A673 (cell line): ENCODE results near the gene FGFR2. TPM values are rescaled to one million over a fixed set of nuclear protein-coding genes. Genes with fewer than 3 reads are reported as not detected.

Experiments used
- BruUV-seq: library from RNA; stranded (reverse); fragments of 400-500 nt; replicated peaks from 2 replicates; lab custom pipeline; 2021; lab: Mats Ljungman, UMichigan
- CTCF ChIA-PET: fragments of 300-600 bp; sonication (Branson Sonifier 250); formaldehyde crosslinking; loops from one replicate; lab custom pipeline; 2022; ENCODE audit warnings: antibody characterized with exemption; lab: Charles Lee
- POLR2A ChIA-PET: fragments of 300-600 bp; sonication (Branson Sonifier 250); formaldehyde crosslinking; loops from one replicate; lab custom pipeline; 2022; ENCODE audit warnings: antibody characterized with exemption; ENCODE audit not compliant: low non-redundant PET; lab: Charles Lee
- DNase-seq: peaks from one replicate; pipeline ENCODE4 v3.0.0-alpha.2; 2015; ENCODE audit warnings: low spot score
- H3K27ac ChIP-seq: fragments of 200-600 bp; sonication (generic); 2 replicates; pipeline ENCODE4 v1.5.1; 2016; ENCODE audit warnings: mixed run types, low read depth, mild to moderate bottlenecking, mixed read lengths, antibody characterized with exemption, low read length; ENCODE audit not compliant: poor library complexity, severe bottlenecking
- H3K27me3 ChIP-seq: fragments of 200-600 bp; sonication (generic); replicated peaks from 2 replicates; pipeline ENCODE4 v1.6.1; 2017; ENCODE audit warnings: mixed run types, low read depth, mild to moderate bottlenecking, mixed read lengths, antibody characterized with exemption, low read length; ENCODE audit not compliant: insufficient read depth, poor library complexity
- H3K36me3 ChIP-seq: fragments of 200-600 bp; sonication (generic); 2 replicates; pipeline ENCODE4 v1.6.1; 2016; ENCODE audit warnings: mixed run types, mild to moderate bottlenecking, mixed read lengths, antibody characterized with exemption, low read length; ENCODE audit not compliant: insufficient read depth, poor library complexity, severe bottlenecking
- H3K4me1 ChIP-seq: fragments of 200-600 bp; sonication (generic); 2 replicates; pipeline ENCODE4 v1.6.1; 2017; ENCODE audit warnings: mixed run types, mild to moderate bottlenecking, mixed read lengths, antibody characterized with exemption, low read length; ENCODE audit not compliant: insufficient read depth, poor library complexity, severe bottlenecking
- H3K4me3 ChIP-seq: fragments of 200-600 bp; sonication (generic); 2 replicates; pipeline ENCODE4 v1.5.1; 2016; ENCODE audit warnings: low read depth, mixed run types, mild to moderate bottlenecking, mixed read lengths, low read length; ENCODE audit not compliant: poor library complexity, severe bottlenecking
- H3K9me3 ChIP-seq: fragments of 200-600 bp; sonication (generic); 2 replicates; pipeline ENCODE4 v1.6.1; 2016; ENCODE audit warnings: mixed run types, low read depth, mild to moderate bottlenecking, mixed read lengths, antibody characterized with exemption, low read length; ENCODE audit not compliant: poor library complexity, severe bottlenecking
- EZH2 ChIP-seq: fragments of 200-600 bp; sonication (generic); IDR thresholded peaks from 2 replicates; pipeline ENCODE4 v1.6.1; 2017; ENCODE audit warnings: borderline replicate concordance, low read depth, mild to moderate bottlenecking, mixed read lengths, antibody characterized with exemption, low read length; ENCODE audit not compliant: poor library complexity, severe bottlenecking
- intact Hi-C: fragments of 100-400 bp; cut with micrococcal nuclease; formaldehyde crosslinking; loops from one replicate; pipeline ENCODE4 v1.10.0; 2022; ENCODE audit not compliant: unreplicated experiment
- total RNA-seq: library from RNA; stranded (reverse); gene quantifications from 2 replicates; pipeline ENCODE4 v1.2.3, GENCODE V29; 2021
- TF ChIP-seq, protein P1 (sequence below): fragments of 300-800, 200-600 bp; sonication (generic); conservative IDR thresholded peaks from 2 replicates; pipeline ENCODE4 v1.5.1; 2017; ENCODE audit warnings: low read depth, mild to moderate bottlenecking, antibody characterized with exemption, low read length, moderate library complexity, mixed read lengths

The FGFR2 gene
- total RNA-seq, 1 experiment from 2014 or later: 0.60 TPM

DNA sequence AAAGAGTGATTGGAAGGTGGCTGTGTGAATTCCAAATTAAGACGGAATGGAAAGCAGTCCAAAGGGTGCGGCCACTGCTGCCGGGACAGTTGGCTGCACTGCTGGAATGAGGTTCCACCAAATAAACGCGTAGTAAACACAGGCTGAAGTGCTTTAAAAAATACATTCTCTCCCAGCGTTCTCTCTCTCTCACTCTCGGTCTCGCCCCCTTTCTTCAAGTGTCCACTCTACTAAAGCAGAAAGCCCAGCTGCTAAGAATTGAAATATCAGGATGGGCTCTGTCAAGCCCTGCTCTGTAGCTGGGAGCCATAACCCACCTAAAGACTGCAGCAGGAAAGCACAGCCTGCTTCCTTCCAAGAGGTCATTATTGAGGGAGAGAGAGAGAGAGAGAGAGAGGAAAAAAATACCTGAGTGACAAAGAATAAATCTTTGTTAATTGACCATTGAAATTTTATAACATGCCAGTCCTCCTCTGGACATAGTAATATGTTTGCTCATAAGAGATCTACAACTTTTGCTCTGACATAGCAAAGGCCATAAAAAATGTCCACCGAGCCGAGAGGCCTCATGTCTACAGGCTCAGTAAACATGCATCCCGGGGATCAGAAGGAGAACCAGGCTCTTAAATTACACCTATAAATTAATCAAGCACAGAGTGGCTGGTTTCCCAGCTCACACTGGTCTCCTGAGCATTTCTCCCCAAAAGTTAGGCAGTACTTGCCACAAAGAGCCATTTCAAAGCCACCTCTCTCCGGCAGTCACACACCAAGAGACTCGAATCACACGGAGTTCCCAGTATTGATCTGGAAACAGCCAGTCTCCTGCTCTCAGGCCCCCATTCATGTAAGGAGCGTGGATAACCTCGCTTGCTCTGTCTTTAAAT, 72.8 kb downstream of the FGFR2 start:
- Histone ChIP-seq H3K4me1 (no peaks in the 10 kb centered on the region), H3K27ac (no peak overlapping the region), H3K36me3 (no peaks in the 10 kb centered on the region), H3K27me3 (peaks cover 45% of the 10 kb centered on the region), H3K4me3 (no peak overlapping the region), H3K9me3 (no peaks in the 10 kb centered on the region)
- TF ChIP-seq EZH2: no peak
- TF ChIP-seq, protein P1, sequence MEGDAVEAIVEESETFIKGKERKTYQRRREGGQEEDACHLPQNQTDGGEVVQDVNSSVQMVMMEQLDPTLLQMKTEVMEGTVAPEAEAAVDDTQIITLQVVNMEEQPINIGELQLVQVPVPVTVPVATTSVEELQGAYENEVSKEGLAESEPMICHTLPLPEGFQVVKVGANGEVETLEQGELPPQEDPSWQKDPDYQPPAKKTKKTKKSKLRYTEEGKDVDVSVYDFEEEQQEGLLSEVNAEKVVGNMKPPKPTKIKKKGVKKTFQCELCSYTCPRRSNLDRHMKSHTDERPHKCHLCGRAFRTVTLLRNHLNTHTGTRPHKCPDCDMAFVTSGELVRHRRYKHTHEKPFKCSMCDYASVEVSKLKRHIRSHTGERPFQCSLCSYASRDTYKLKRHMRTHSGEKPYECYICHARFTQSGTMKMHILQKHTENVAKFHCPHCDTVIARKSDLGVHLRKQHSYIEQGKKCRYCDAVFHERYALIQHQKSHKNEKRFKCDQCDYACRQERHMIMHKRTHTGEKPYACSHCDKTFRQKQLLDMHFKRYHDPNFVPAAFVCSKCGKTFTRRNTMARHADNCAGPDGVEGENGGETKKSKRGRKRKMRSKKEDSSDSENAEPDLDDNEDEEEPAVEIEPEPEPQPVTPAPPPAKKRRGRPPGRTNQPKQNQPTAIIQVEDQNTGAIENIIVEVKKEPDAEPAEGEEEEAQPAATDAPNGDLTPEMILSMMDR: no peak
- POLR2A ChIA-PET: no interaction called here
- CTCF ChIA-PET: no interaction called here
- intact Hi-C loops: no loop called here
- BruUV-seq: no TSS peak
- DNase-seq: no peak

DNA sequence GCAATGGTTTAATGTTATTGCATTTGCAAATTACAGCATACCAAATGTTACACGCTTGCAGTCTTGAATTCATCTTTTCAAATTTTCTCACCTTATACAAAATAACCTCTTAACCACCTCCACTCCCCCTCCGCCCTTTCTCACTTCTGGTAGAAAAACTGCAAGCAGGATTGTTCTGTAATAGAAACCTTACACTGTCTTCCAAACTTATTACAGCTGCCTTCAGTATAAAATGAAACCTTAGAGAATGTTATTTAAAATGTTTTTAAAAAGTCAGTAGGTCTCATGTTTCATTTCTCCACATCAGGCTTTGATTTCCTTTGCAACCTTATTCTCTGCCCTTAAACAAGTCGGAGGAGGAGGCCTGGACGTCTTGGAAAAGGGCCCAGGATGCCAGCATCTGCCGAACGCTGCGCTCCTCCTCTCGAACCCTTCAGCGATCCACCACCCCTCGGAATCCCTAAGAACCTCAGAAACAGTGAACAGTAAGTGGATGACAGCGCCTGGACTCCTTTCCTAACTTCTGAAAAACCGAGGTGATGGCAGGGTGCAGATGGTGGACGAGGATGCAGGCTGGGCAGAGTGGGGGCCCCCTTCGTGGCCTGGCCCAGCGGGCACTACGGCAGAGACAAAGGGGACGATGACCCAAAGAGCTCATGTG, 74.0 kb downstream of the FGFR2 start:
- no peak overlapping the region for H3K4me3 ChIP-seq
- DNase-seq: no peak
- no peak for TF ChIP-seq EZH2
- TF ChIP-seq, protein P1: no peak
- no peaks in the 10 kb centered on the region for H3K9me3 ChIP-seq
- POLR2A ChIA-PET: no interaction called here
- no TSS peak for BruUV-seq
- no peaks in the 10 kb centered on the region for H3K36me3 ChIP-seq
- H3K4me1 ChIP-seq: no peaks in the 10 kb centered on the region
- H3K27me3 ChIP-seq: peaks cover 52% of the 10 kb centered on the region
- intact Hi-C loops: no loop called here
- no peak overlapping the region for H3K27ac ChIP-seq
- CTCF ChIA-PET: no interaction called here

- Histone ChIP-seq H3K27ac (no peak overlapping the region), H3K4me3 (no peak overlapping the region), H3K36me3 (no peaks in the 10 kb centered on the region), H3K9me3 (no peaks in the 10 kb centered on the region), H3K4me1 (no peaks in the 10 kb centered on the region), H3K27me3 (peaks cover 54% of the 10 kb centered on the region)
- DNase-seq: no peak
- ChIA-PET CTCF (no interaction called here), POLR2A (no interaction called here)
- intact Hi-C loops: no loop called here
- no TSS peak for BruUV-seq
- TF ChIP-seq EZH2: no peak
- TF ChIP-seq, protein P1: no peak
Measured at GRCh38 chr10:121522831-121523230, 75.4 kb downstream of the FGFR2 start.
